GM06990 (cell line): Measurements from ENCODE around the gene ZBTB7C.

Experiments used
- DNase-seq: peaks from one replicate; pipeline ENCODE4 v3.0.0-alpha.2; 2011; ENCODE audit not compliant: insufficient read length; ENCODE audit errors: extremely low read depth
- H3K27me3 ChIP-seq: replicated peaks from 2 replicates; pipeline ENCODE4 v1.6.0; 2011; ENCODE audit warnings: low read length; ENCODE audit not compliant: control insufficient read depth, insufficient read depth
- H3K36me3 ChIP-seq: 2 replicates; pipeline ENCODE4 v1.5.1; 2011; ENCODE audit warnings: low read length; ENCODE audit not compliant: control insufficient read depth, insufficient read depth
- H3K4me3 ChIP-seq: replicated peaks from 2 replicates; pipeline ENCODE4 v1.5.1; 2011; ENCODE audit warnings: low read depth, mild to moderate bottlenecking, control low read depth, low read length
- CTCF ChIP-seq: IDR thresholded peaks from 2 replicates; pipeline ENCODE4 v1.5.1; 2011; ENCODE audit warnings: low read length, control low read depth, mild to moderate bottlenecking, inconsistent platforms; ENCODE audit not compliant: insufficient read depth, poor library complexity, severe bottlenecking

Gene ZBTB7C

GRCh38 chr18:48355276-48356115, 53.7 kb downstream of the ZBTB7C start:
- H3K27me3 ChIP-seq, result no peaks in the 10 kb centered on the region
- no peak for DNase-seq

GRCh38 chr18:48354746-48355260, 54.4 kb downstream of the ZBTB7C start:
- no peak for TF ChIP-seq CTCF
- Histone ChIP-seq H3K4me3 (no peak overlapping the region), H3K27me3 (no peaks in the 10 kb centered on the region), H3K36me3 (no peaks in the 10 kb centered on the region)
- DNase-seq, result no peak

More at GRCh38 chr18:48355276-48356115, 53.7 kb downstream of the ZBTB7C start:
- TF ChIP-seq CTCF, result no peak
- Histone ChIP-seq H3K36me3 (no peaks in the 10 kb centered on the region), H3K4me3 (no peak overlapping the region)

GRCh38 chr18:48352051-48352755, 57.0 kb downstream of the ZBTB7C start:
- H3K36me3 ChIP-seq, result no peaks in the 10 kb centered on the region
- H3K4me3 ChIP-seq, result no peak overlapping the region
- DNase-seq, result no peak
- no peak for TF ChIP-seq CTCF
- H3K27me3 ChIP-seq, result no peaks in the 10 kb centered on the region

- no peaks in the 10 kb centered on the region for H3K27me3 ChIP-seq
- no peak for TF ChIP-seq CTCF
- H3K4me3 ChIP-seq, result no peak overlapping the region
- DNase-seq, result no peak
- no peaks in the 10 kb centered on the region for H3K36me3 ChIP-seq
Observed at GRCh38 chr18:48351216-48352050, 57.8 kb downstream of the ZBTB7C start.

GRCh38 chr18:48348739-48349138, 60.4 kb downstream of the ZBTB7C start:
- no peak for DNase-seq
- Histone ChIP-seq H3K36me3 (no peaks in the 10 kb centered on the region), H3K4me3 (no peak overlapping the region), H3K27me3 (no peaks in the 10 kb centered on the region; the same call in 1 of the 2 replicates)
- no peak for TF ChIP-seq CTCF
